Mesothelial cell of epicardium (in vitro differentiated cells): Measurements from ENCODE around the gene EWSR1. TPM values are rescaled to one million over a fixed set of nuclear protein-coding genes. Genes with fewer than 3 reads are reported as not detected.
A peak's percentile ranks its signal among the peaks of the same experiment; 100 is the strongest.

Experiments
- DNase-seq, 2 experiments: peaks; one replicate each; pipeline ENCODE4 v3.0.0; 2021; ENCODE audit warnings: low spot score in 2 of 2; ENCODE audit not compliant: unreplicated experiment in 2 of 2
- H3K27ac Mint-ChIP-seq: 2 replicates; pipeline ENCODE4 v1.8.0; 2021; ENCODE audit warnings: mixed read lengths
- H3K27me3 Mint-ChIP-seq: 2 replicates; pipeline ENCODE4 v1.8.0; 2021; ENCODE audit warnings: low read depth, mixed read lengths
- H3K36me3 Mint-ChIP-seq: 2 replicates; pipeline ENCODE4 v1.8.0; 2021; ENCODE audit warnings: mixed read lengths
- H3K4me1 Mint-ChIP-seq: 2 replicates; pipeline ENCODE4 v1.8.0; 2021; ENCODE audit warnings: mixed read lengths
- H3K4me3 Mint-ChIP-seq: 2 replicates; pipeline ENCODE4 v1.8.0; 2021; ENCODE audit warnings: mild to moderate bottlenecking, moderate library complexity, mixed read lengths
- H3K9me3 Mint-ChIP-seq: 2 replicates; pipeline ENCODE4 v1.8.0; 2021; ENCODE audit warnings: mixed read lengths
- CTCF ChIP-seq: fragments of 200-600 bp; sonication (generic); IDR thresholded peaks from one replicate; pipeline ENCODE4 v1.5.0; 2021; ENCODE audit warnings: antibody characterized with exemption; ENCODE audit not compliant: unreplicated experiment
- microRNA-seq: library from miRNA; unstranded; fragments of <30 nt; microRNA quantifications from one replicate; pipeline ENCODE4 v1.2.0, GENCODE V29; 2021; ENCODE audit warnings: inconsistent platforms, mixed read lengths
- total RNA-seq: library from RNA; stranded (reverse); gene quantifications from 3 replicates; pipeline ENCODE4 v1.2.1, GENCODE V29; 2021

The EWSR1 gene
- total RNA-seq, 1 donor from 2014 or later: 381 TPM

GRCh38 chr22:29348041-29348440 is 80.0 kb downstream of the EWSR1 start:
- Mint-ChIP-seq H3K27ac (no peak overlapping the region), H3K36me3 (peaks cover 19% of the 10 kb centered on the region), H3K4me1 (peaks cover 16% of the 10 kb centered on the region), H3K4me3 (no peak overlapping the region), H3K27me3 (no peaks in the 10 kb centered on the region), H3K9me3 (no peaks in the 10 kb centered on the region)
- TF ChIP-seq CTCF: no peak
- no peak for DNase-seq

GRCh38 chr22:29348956-29349355 is 80.9 kb downstream of the EWSR1 start:
- no peaks in the 10 kb centered on the region for H3K9me3 Mint-ChIP-seq
- peaks cover 21% of the 10 kb centered on the region for H3K36me3 Mint-ChIP-seq
- no peak for DNase-seq
- no peak overlapping the region for H3K27ac Mint-ChIP-seq
- no peaks in the 10 kb centered on the region for H3K27me3 Mint-ChIP-seq
- TF ChIP-seq CTCF: no peak
- no peak overlapping the region for H3K4me3 Mint-ChIP-seq
- H3K4me1 Mint-ChIP-seq: peaks cover 8% of the 10 kb centered on the region

Small RNA genes within 50 kb of the gene (microRNA-seq; reads per million reads assigned to microRNA genes)
- gene MIR3653: 18.5 reads per million, percentile 42 among the genes with 10 or more reads in this experiment

Other genes starting within 250 kb of the EWSR1 start
- 0.44 to 0.45 TPM in 2 of 3 replicates, not detected in the other for gene C22orf31, start 206.4 kb upstream of the EWSR1 start, total RNA-seq
- 24.4 to 30.9 TPM (median 28.5 TPM) in 3 replicates for gene KREMEN1, start 195.2 kb upstream of the EWSR1 start, total RNA-seq
- gene EMID1, start 62.4 kb upstream of the EWSR1 start, total RNA-seq: 15.7 to 18.1 TPM (median 17.6 TPM) in 3 replicates
- gene RHBDD3, start 287 bp upstream of the EWSR1 start, total RNA-seq: 55.9 to 59.6 TPM (median 58.0 TPM) in 3 replicates
- 13.4 to 14.6 TPM (median 13.6 TPM) in 3 replicates for gene GAS2L1, start 38.4 kb downstream of the EWSR1 start, total RNA-seq
- 2.5 to 3.8 TPM (median 3.1 TPM) in 3 replicates for gene RASL10A, start 47.4 kb downstream of the EWSR1 start, total RNA-seq
- 40.3 to 43.9 TPM (median 41.0 TPM) in 3 replicates for gene AP1B1, start 120.3 kb downstream of the EWSR1 start, total RNA-seq
- gene RFPL1, start 170.3 kb downstream of the EWSR1 start, total RNA-seq: 0.29 to 0.63 TPM (median 0.54 TPM) in 3 replicates
- gene NEFH, start 211.9 kb downstream of the EWSR1 start, total RNA-seq: 3.4 to 4.3 TPM (median 3.5 TPM) in 3 replicates